Lower leg skin (tissue), 4 donors: ENCODE measurements around the gene NCKAP5. TPM values are rescaled to one million over a fixed set of nuclear protein-coding genes. Genes with fewer than 3 reads are reported as not detected.

Source experiments
- DNase-seq, 2 donors: peaks; one replicate each; pipeline ENCODE4 v3.0.0-alpha.2; 2019; ENCODE audit warnings: low spot score in 2 of 2
- H3K4me3 ChIP-seq: fragments of 200-600 bp; sonication (generic); 2 replicates; pipeline ENCODE4 v1.5.1; 2017; ENCODE audit warnings: mild to moderate bottlenecking, low read depth; ENCODE audit not compliant: poor library complexity, severe bottlenecking
- CTCF ChIP-seq, 3 donors: fragments of 450-650 bp; IDR thresholded peaks; one replicate each; pipeline ENCODE4 v1.5.1; 2016; ENCODE audit warnings: antibody characterized with exemption in 3 of 3, mild to moderate bottlenecking in 3 of 3, moderate library complexity in 2 of 3
- POLR2A ChIP-seq, 2 donors: fragments of 450-650 bp; IDR thresholded peaks; one replicate each; pipeline ENCODE4 v1.6.1; 2016 to 2017; ENCODE audit warnings: antibody characterized with exemption in 2 of 2, mild to moderate bottlenecking in 1 of 2, moderate library complexity in 1 of 2
- WGBS, 2 donors: methylation state at CpG; one replicate each; pipeline ENCODE4 v1.1.5; 2018; 5-methylcytosine and 5-hydroxymethylcytosine counted together
- intact Hi-C: fragments of 100-400 bp; cut with DNase I; formaldehyde crosslinking; loops from one replicate; pipeline ENCODE4 v1.15.0; 2023; ENCODE audit warnings: low total_unique reads
- total RNA-seq, 4 donors: library from RNA; depleted of rRNA; stranded (reverse); fragments of >200 nt; gene quantifications; one replicate each; pipeline ENCODE4 v1.1.0, GENCODE V29; 2016

NCKAP5 gene
- total RNA-seq, 4 donors from 2014 or later = 2.0 to 5.1 (median 3.6) TPM

- H3K4me3 ChIP-seq = no peak overlapping the region
- 35 to 40% methylated on average over 1 of the region's 1 CpG for WGBS, 2 donors
- DNase-seq = no peak
- no peak for TF ChIP-seq CTCF (IDR thresholded peaks at IDR 0.05)
- no peak for TF ChIP-seq POLR2A (IDR thresholded peaks at IDR 0.05)
- intact Hi-C loops = no loop called here
Observed at GRCh38 chr2:132667706-132668105, 900.6 kb downstream of the NCKAP5 start.

GRCh38 chr2:132665401-132666140, 902.7 kb downstream of the NCKAP5 start:
- no peak overlapping the region for H3K4me3 ChIP-seq
- TF ChIP-seq CTCF (IDR thresholded peaks at IDR 0.05) (no peak), POLR2A (IDR thresholded peaks at IDR 0.05) (no peak)
- no peak for DNase-seq
- intact Hi-C loops = no loop called here
- WGBS, 2 donors = 80 to 85% methylated on average over 4 of the region's 4 CpGs

- TF ChIP-seq POLR2A (IDR thresholded peaks at IDR 0.05) (no peak), CTCF (IDR thresholded peaks at IDR 0.05) (no peak)
- no peak for DNase-seq
- WGBS, 2 donors = 77 to 81% methylated on average over 2 of the region's 2 CpGs
- H3K4me3 ChIP-seq = no peak overlapping the region
- intact Hi-C loops = no loop called here
Observed at GRCh38 chr2:132664096-132664495, 904.2 kb downstream of the NCKAP5 start.

GRCh38 chr2:132662732-132663131, 905.5 kb downstream of the NCKAP5 start:
- TF ChIP-seq POLR2A (IDR thresholded peaks at IDR 0.05) (no peak), CTCF (IDR thresholded peaks at IDR 0.05) (no peak)
- intact Hi-C loops = no loop called here
- no peak for DNase-seq
- WGBS, 2 donors = 63 to 75% methylated on average over 3 of the region's 3 CpGs
- no peak overlapping the region for H3K4me3 ChIP-seq

GRCh38 chr2:132659331-132659730, 908.9 kb downstream of the NCKAP5 start:
- WGBS, 2 donors = 92 to 93% methylated on average over 3 of the region's 3 CpGs
- intact Hi-C loops = no loop called here
- TF ChIP-seq POLR2A (IDR thresholded peaks at IDR 0.05) (no peak), CTCF (IDR thresholded peaks at IDR 0.05) (no peak)
- no peak overlapping the region for H3K4me3 ChIP-seq
- no peak for DNase-seq
